H1 (cell line): ENCODE measurements around the gene DENND2A. TPM values are rescaled to one million over a fixed set of nuclear protein-coding genes. Genes with fewer than 3 reads are reported as not detected.
A peak's percentile ranks its signal among the peaks of the same experiment; 100 is the strongest.

Source experiments
- ATF2 ChIP-seq: IDR thresholded peaks from 2 replicates; pipeline ENCODE4 v1.6.1; 2012; ENCODE audit warnings: low read length, inconsistent platforms
- CHD2 ChIP-seq: IDR thresholded peaks from 2 replicates; pipeline ENCODE4 v1.6.1; 2012; ENCODE audit warnings: low read length, improper control_type of control experiment
- CREB1 ChIP-seq: IDR thresholded peaks from 2 replicates; pipeline ENCODE4 v1.6.1; 2012; ENCODE audit warnings: inconsistent platforms
- CTBP2 ChIP-seq: IDR thresholded peaks from 2 replicates; pipeline ENCODE4 v1.7.0; 2011; ENCODE audit warnings: borderline replicate concordance, mild to moderate bottlenecking, moderate library complexity, mixed read lengths, low read length; ENCODE audit not compliant: insufficient read depth, insufficient read length
- EGR1 ChIP-seq: IDR thresholded peaks from 2 replicates; pipeline ENCODE4 v1.6.1; 2011; ENCODE audit warnings: low read depth, low read length, borderline replicate concordance
- HDAC2 ChIP-seq, 2 experiments: fragments of 300-600 bp in 1 of 2; sonication (generic) in 1 of 2; IDR thresholded peaks; 2 replicates each; pipeline ENCODE4 v1.6.1; 2011 to 2012; ENCODE audit warnings: low read depth in 2 of 2, low read length in 2 of 2, mild to moderate bottlenecking in 2 of 2, moderate library complexity in 2 of 2, borderline replicate concordance in 1 of 2, inconsistent platforms in 1 of 2
- HDAC6 ChIP-seq: IDR thresholded peaks from one replicate; pipeline ENCODE4 v1.7.1; 2012; ENCODE audit warnings: low read depth, mild to moderate bottlenecking, inconsistent platforms, low read length, moderate library complexity
- JUND ChIP-seq: IDR thresholded peaks from 2 replicates; pipeline ENCODE4 v1.6.1; 2011; ENCODE audit warnings: mild to moderate bottlenecking, improper control_type of control experiment, low read length
- PHF8 ChIP-seq: fragments of 200-600 bp; sonication (generic); conservative IDR thresholded peaks from 2 replicates; pipeline ENCODE4 v1.7.1; 2012; ENCODE audit warnings: low read depth, mild to moderate bottlenecking, inconsistent platforms, low read length, moderate library complexity
- RNF2 ChIP-seq: fragments of 200-900, 300-1000 bp; sonication (generic); IDR thresholded peaks from 2 replicates; pipeline ENCODE4 v1.7.1; 2016; ENCODE audit warnings: borderline replicate concordance, low read depth, mild to moderate bottlenecking, antibody characterized with exemption, low read length; ENCODE audit not compliant: poor library complexity, severe bottlenecking; ENCODE audit errors: missing control alignments
- SP4 ChIP-seq: IDR thresholded peaks from 2 replicates; pipeline ENCODE4 v1.6.1; 2012; ENCODE audit warnings: low read length, inconsistent platforms
- SUZ12 ChIP-seq: fragments of 200-600 bp; sonication (generic); IDR thresholded peaks from 2 replicates; pipeline ENCODE4 v1.6.1; 2012; ENCODE audit warnings: mild to moderate bottlenecking, inconsistent platforms, low read length, moderate library complexity, mixed read lengths
- TEAD4 ChIP-seq: IDR thresholded peaks from 2 replicates; pipeline ENCODE4 v1.6.1; 2012; ENCODE audit warnings: low read depth, low read length, inconsistent platforms, mixed read lengths
- polyA plus RNA-seq, 7 experiments: library from polyadenylated mRNA; depleted of rRNA in 3 of 7; stranded (reverse) in 5 of 7; unstranded in 2 of 7; fragments of >200 nt in 5 of 7; fragments of 200-250 nt in 2 of 7; gene quantifications; 1 replicate in 5 of 7; 2 replicates in 1 of 7; 4 replicates in 1 of 7; pipeline versions ENCODE4 v1.2.1 to v1.2.3, GENCODE V29; 2011 to 2013; ENCODE audit warnings: missing spikeins in 2 of 7, mixed read lengths in 2 of 7
- total RNA-seq: library from RNA; stranded (reverse); fragmentation: NEBNext Ultra II Directional; extraction: Animal tissue kit (Norgen Biotek cat#: 25700); gene quantifications from 2 replicates; pipeline ENCODE4 v1.2.1, GENCODE V29; 2021
- TF ChIP-seq, protein P1 (sequence below): IDR thresholded peaks from 2 replicates; pipeline ENCODE4 v1.6.1; 2011; ENCODE audit warnings: low read depth, mild to moderate bottlenecking, low read length; ENCODE audit not compliant: insufficient read depth

The DENND2A gene
- total and polyA plus RNA-seq, 2 of the 8 experiments (the other 6 are each of a cell fraction or from before 2014, with no cell fraction given): 5.0 to 13.0 TPM

DNA sequence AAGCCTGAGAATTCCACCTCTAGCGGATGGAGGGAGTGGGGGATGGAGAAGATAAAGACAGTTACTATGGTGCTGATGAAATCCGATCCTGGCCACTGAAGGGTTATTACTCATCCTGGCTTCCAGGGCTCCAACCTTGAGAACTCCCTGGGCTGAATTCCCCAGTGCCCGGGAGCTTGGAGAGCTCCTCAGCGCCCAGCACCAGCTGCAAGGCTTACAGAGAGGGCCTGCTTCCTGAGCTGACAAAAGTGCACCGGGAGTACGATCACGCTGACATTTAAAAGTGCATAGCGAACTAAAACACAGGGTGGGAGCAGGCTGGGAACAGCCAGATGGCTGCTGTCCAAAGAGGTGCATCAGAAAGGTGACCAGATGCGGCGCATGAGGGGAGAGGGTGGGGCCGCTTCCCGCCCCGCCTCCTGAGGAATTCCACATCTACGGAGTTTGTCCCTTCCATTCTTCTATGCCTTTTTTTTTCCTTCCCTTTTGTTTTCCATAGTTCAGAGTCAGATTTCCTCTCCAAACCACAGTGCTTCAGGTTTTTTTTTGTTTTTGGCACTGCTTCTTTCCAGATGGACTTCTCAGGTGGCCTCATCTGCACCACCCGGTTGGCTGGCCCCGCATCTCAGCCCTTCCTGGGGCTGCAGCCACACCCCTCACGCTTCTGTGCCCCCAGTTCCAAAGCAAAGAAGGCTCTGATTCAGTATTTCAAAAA is 98.9 kb downstream of the DENND2A start (continued):
- TF ChIP-seq CHD2 (peak; percentile 39; the same call in 1 of the 2 replicates), EGR1 (no peak), JUND (peak; percentile 68; the same call in 1 of the 2 replicates), CREB1 (no peak), RNF2 (no peak), CTBP2 (no peak), TEAD4 (peak; percentile 80), HDAC6 (no peak), HDAC2 (IDR thresholded peaks at IDR 0.05; ENCODE audit: borderline replicate concordance in 1 of 2, low read depth in 2 of 2, low read length in 2 of 2) (peak in 1 of 2 experiments; percentile 68; a peak in 1 of 4 replicates), SUZ12 (no peak), SP4 (no peak), PHF8 (0 out of 2 replicates have a peak, but pooled peaks have one; percentile 3), ATF2 (0 out of 2 replicates have a peak, but pooled peaks have one; percentile 3)
- TF ChIP-seq, protein P1, sequence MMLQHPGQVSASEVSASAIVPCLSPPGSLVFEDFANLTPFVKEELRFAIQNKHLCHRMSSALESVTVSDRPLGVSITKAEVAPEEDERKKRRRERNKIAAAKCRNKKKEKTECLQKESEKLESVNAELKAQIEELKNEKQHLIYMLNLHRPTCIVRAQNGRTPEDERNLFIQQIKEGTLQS: peak; percentile 21; the same call in 1 of the 2 replicates
